Femur (tissue), 1 donor: ENCODE results near the gene GIMAP1.

Source experiments
- DNase-seq: peaks from one replicate; pipeline ENCODE4 v3.0.0-alpha.2; 2017

Gene GIMAP1

GRCh38 chr7:150723467-150723866 lies 7.1 kb downstream of the GIMAP1 start:
- DNase-seq, result no peak

GRCh38 chr7:150727381-150727780 lies 11.0 kb downstream of the GIMAP1 start:
- DNase-seq, result no peak

- no peak for DNase-seq
These were observed 11.6 kb downstream of the GIMAP1 start for GRCh38 chr7:150728011-150728410.

- no peak for DNase-seq
These were observed 12.2 kb downstream of the GIMAP1 start for GRCh38 chr7:150728609-150729008.

GRCh38 chr7:150731916-150732315 lies 15.5 kb downstream of the GIMAP1 start:
- DNase-seq, result no peak

- no peak for DNase-seq
These were observed 16.5 kb downstream of the GIMAP1 start for GRCh38 chr7:150732786-150733481.

GRCh38 chr7:150733482-150734095 lies 17.2 kb downstream of the GIMAP1 start:
- no peak for DNase-seq

GRCh38 chr7:150734254-150734653 lies 17.8 kb downstream of the GIMAP1 start:
- DNase-seq, result no peak

GRCh38 chr7:150735596-150736358 lies 19.4 kb downstream of the GIMAP1 start:
- DNase-seq, result no peak

- no peak for DNase-seq
These were observed 20.5 kb downstream of the GIMAP1 start for GRCh38 chr7:150736864-150737263.

- DNase-seq, result no peak
These were observed 21.0 kb downstream of the GIMAP1 start, which contains the start of gene GIMAP5 for GRCh38 chr7:150737265-150738055. Gene GIMAP5 (plus strand): TSS chr7:150737418. CDS start chr7:150740885, 3,467 bp downstream.

- no peak for DNase-seq
These were observed 21.7 kb downstream of the GIMAP1 start for GRCh38 chr7:150738092-150738491.

- no peak for DNase-seq
These were observed 22.2 kb downstream of the GIMAP1 start for GRCh38 chr7:150738591-150739001.

GRCh38 chr7:150739033-150739432 lies 22.6 kb downstream of the GIMAP1 start:
- no peak for DNase-seq

- no peak for DNase-seq
These were observed 23.6 kb downstream of the GIMAP1 start for GRCh38 chr7:150740053-150740452.

GRCh38 chr7:150742286-150742968 lies 26.0 kb downstream of the GIMAP1 start:
- no peak for DNase-seq

GRCh38 chr7:150744041-150744656 lies 27.7 kb downstream of the GIMAP1 start:
- DNase-seq, result no peak

GRCh38 chr7:150745086-150745485 lies 28.7 kb downstream of the GIMAP1 start:
- no peak for DNase-seq

GRCh38 chr7:150745876-150746275 lies 29.5 kb downstream of the GIMAP1 start:
- no peak for DNase-seq

GRCh38 chr7:150746921-150747320 lies 30.5 kb downstream of the GIMAP1 start:
- DNase-seq, result no peak

GRCh38 chr7:150748376-150748775 lies 32.0 kb downstream of the GIMAP1 start:
- no peak for DNase-seq

GRCh38 chr7:150751702-150752101 lies 35.3 kb downstream of the GIMAP1 start:
- DNase-seq, result no peak
